ENCODE data around the gene NR2C1. TPM values are rescaled to one million over a fixed set of nuclear protein-coding genes. Genes with fewer than 3 reads are reported as not detected.
"Not testable (repeated sequence)": the region's sequence is repeated elsewhere in the genome, so short reads cannot be mapped to it uniquely, and the experiment has no call there.

Gene NR2C1
- total and polyA plus RNA-seq, 2 donors (not counting 1 experiment from before 2014, with no cell fraction given), result 31.2 to 53.9 TPM

DNA sequence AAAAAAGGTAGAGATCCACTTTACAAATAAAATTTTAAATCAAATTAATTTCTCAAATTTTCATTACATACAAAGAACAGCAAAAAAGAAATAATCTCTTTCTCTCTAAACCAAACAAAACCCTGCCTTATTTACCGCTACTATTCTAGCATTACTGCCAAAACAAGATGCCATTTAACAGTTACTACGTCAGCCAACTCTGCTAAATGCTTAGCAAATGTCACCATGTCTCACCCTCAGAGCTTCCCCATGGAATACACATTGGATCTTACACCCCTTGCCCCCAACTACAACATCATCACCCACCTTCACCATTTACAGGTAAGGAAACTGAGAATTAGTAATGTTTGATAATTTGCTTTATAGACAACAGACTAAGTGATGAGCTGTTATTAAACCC lies 23.0 kb upstream of the NR2C1 start:
- H2AFZ ChIP-seq (ENCODE audit: insufficient read depth, low read depth, low read length, poor library complexity, severe bottlenecking), result no peak overlapping the region
- Mint-ChIP-seq H3K27me3 (no peaks in the 10 kb centered on the region), H3K4me1 (no peaks in the 10 kb centered on the region), H3K4me3 (no peak overlapping the region), H3K27ac (no peak overlapping the region), H3K9me3 (ENCODE audit: insufficient read depth) (no peaks in the 10 kb centered on the region)
- TF ChIP-seq, protein P1, sequence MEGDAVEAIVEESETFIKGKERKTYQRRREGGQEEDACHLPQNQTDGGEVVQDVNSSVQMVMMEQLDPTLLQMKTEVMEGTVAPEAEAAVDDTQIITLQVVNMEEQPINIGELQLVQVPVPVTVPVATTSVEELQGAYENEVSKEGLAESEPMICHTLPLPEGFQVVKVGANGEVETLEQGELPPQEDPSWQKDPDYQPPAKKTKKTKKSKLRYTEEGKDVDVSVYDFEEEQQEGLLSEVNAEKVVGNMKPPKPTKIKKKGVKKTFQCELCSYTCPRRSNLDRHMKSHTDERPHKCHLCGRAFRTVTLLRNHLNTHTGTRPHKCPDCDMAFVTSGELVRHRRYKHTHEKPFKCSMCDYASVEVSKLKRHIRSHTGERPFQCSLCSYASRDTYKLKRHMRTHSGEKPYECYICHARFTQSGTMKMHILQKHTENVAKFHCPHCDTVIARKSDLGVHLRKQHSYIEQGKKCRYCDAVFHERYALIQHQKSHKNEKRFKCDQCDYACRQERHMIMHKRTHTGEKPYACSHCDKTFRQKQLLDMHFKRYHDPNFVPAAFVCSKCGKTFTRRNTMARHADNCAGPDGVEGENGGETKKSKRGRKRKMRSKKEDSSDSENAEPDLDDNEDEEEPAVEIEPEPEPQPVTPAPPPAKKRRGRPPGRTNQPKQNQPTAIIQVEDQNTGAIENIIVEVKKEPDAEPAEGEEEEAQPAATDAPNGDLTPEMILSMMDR (IDR thresholded peaks at IDR 0.05), result no peak
- no peak for TF ChIP-seq EZH2 (IDR thresholded peaks at IDR 0.05; ENCODE audit: borderline replicate concordance, insufficient read depth, low read depth, low read length, poor library complexity, severe bottlenecking)
- ATAC-seq (ENCODE audit: low read depth) (no peak), DNase-seq (no peak)
- no peaks in the 10 kb centered on the region for H3K79me2 ChIP-seq (ENCODE audit: control insufficient read depth, insufficient read depth, low read length)
- H3K36me3 ChIP-seq (replicated peaks in 1 of 2; ENCODE audit: control extremely low read depth in 1 of 2, control insufficient read depth in 1 of 2, extremely low read depth in 1 of 2, insufficient read depth in 2 of 2, low read length in 1 of 2), result no peaks in the 10 kb centered on the region
- POLR2A ChIA-PET, result no interaction called here
- CTCF ChIA-PET, result no interaction called here
- H3K9ac ChIP-seq (ENCODE audit: low read length), result no peak overlapping the region
- H3K27ac ChIP-seq (ENCODE audit: low read length in 2 of 2), result no peak overlapping the region
- no peaks in the 10 kb centered on the region for H3K27me3 ChIP-seq (replicated peaks in 1 of 4; ENCODE audit: control extremely low read depth in 1 of 4, control insufficient read depth in 3 of 4, insufficient read depth in 4 of 4, low read length in 3 of 4)
- no peaks in the 10 kb centered on the region for H3K9me3 ChIP-seq (ENCODE audit: control extremely low read depth in 1 of 3, control insufficient read depth in 2 of 3, insufficient read depth in 1 of 3, low read length in 2 of 3)
- intact Hi-C loops (cut with micrococcal nuclease), result no loop called here
- 100% methylated on average over 2 of the region's 2 CpGs for WGBS (ENCODE audit: insufficient coverage)
- H3K4me1 ChIP-seq (ENCODE audit: control insufficient read depth in 2 of 2, insufficient read depth in 2 of 2, low read length in 2 of 2), result no peaks in the 10 kb centered on the region
- H3K4me2 ChIP-seq (replicated peaks; ENCODE audit: low read depth, low read length, poor library complexity, severe bottlenecking), result no peak overlapping the region
- H3K4me3 ChIP-seq (ENCODE audit: control extremely low read depth in 1 of 5, extremely low read depth in 1 of 5, insufficient read depth in 1 of 5, low read depth in 2 of 5, low read length in 4 of 5), result no peak overlapping the region
- H4K20me1 ChIP-seq (ENCODE audit: control insufficient read depth, insufficient read depth, low read length, poor library complexity, severe bottlenecking), result no peaks in the 10 kb centered on the region

DNA sequence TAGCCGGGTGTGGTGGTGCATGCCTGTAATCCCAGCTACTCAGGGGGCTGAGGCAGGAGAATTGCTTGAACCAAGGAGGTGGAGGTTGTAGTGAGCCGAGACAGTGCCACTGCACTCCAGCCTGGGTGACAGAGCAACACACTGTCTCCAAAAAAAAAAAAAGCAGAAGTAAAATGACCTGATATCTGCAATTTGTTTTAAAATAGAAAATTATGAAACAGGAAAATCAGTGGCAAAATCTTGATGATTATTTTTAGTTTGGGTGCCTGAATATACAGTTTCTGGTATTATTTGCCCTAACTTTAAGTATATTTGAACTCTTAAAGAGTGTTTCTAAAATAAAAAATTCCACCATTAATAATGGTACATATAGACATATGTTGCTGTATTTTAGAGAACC lies 22.4 kb upstream of the NR2C1 start:
- H4K20me1 ChIP-seq (ENCODE audit: control insufficient read depth, insufficient read depth, low read length, poor library complexity, severe bottlenecking); H3K36me3 ChIP-seq (replicated peaks in 1 of 2; ENCODE audit: control extremely low read depth in 1 of 2, control insufficient read depth in 1 of 2, extremely low read depth in 1 of 2, insufficient read depth in 2 of 2, low read length in 1 of 2); H3K27ac Mint-ChIP-seq; H3K4me1 Mint-ChIP-seq; H3K27ac ChIP-seq (ENCODE audit: low read length in 2 of 2); H3K4me2 ChIP-seq (replicated peaks; ENCODE audit: low read depth, low read length, poor library complexity, severe bottlenecking); H3K4me3 ChIP-seq (ENCODE audit: control extremely low read depth in 1 of 5, extremely low read depth in 1 of 5, insufficient read depth in 1 of 5, low read depth in 2 of 5, low read length in 4 of 5); DNase-seq; intact Hi-C loops (cut with micrococcal nuclease); H3K9me3 ChIP-seq (ENCODE audit: control extremely low read depth in 1 of 3, control insufficient read depth in 2 of 3, insufficient read depth in 1 of 3, low read length in 2 of 3); ATAC-seq (ENCODE audit: low read depth); H3K79me2 ChIP-seq (ENCODE audit: control insufficient read depth, insufficient read depth, low read length); H3K9ac ChIP-seq (ENCODE audit: low read length); POLR2A ChIA-PET; H3K9me3 Mint-ChIP-seq (ENCODE audit: insufficient read depth); H2AFZ ChIP-seq (ENCODE audit: insufficient read depth, low read depth, low read length, poor library complexity, severe bottlenecking); H3K4me1 ChIP-seq (ENCODE audit: control insufficient read depth in 2 of 2, insufficient read depth in 2 of 2, low read length in 2 of 2); H3K27me3 ChIP-seq (replicated peaks in 1 of 4; ENCODE audit: control extremely low read depth in 1 of 4, control insufficient read depth in 3 of 4, insufficient read depth in 4 of 4, low read length in 3 of 4); H3K27me3 Mint-ChIP-seq; H3K4me3 Mint-ChIP-seq: not testable (repeated sequence)
- CTCF ChIA-PET, result interaction anchor here (1.1 kb wide), 1 partner anchor 442 kb away, joined by 3 read pairs; no protein-coding TSS in a partner anchor
- WGBS (ENCODE audit: insufficient coverage), result 90% methylated on average over 2 of the region's 2 CpGs
